H1 (cell line): ENCODE results near the gene ABCC2. TPM values are rescaled to one million over a fixed set of nuclear protein-coding genes. Genes with fewer than 3 reads are reported as not detected.

ENCODE experiments used
- CTCF ChIA-PET: fragments of 300-600 bp; sonication (Branson Sonifier 250); formaldehyde crosslinking; loops from one replicate; lab custom pipeline; 2021; ENCODE audit not compliant: partially characterized antibody; lab: Charles Lee
- POLR2A ChIA-PET: fragments of 300-600 bp; sonication (Branson Sonifier 250); formaldehyde crosslinking; loops from one replicate; lab custom pipeline; 2021; ENCODE audit warnings: inconsistent platforms; ENCODE audit not compliant: partially characterized antibody; lab: Charles Lee
- DNase-seq, 2 experiments: peaks; one replicate each; pipeline versions ENCODE4 v3.0.0 to v3.0.0-alpha.2; 2010 to 2022; ENCODE audit warnings: low spot score in 2 of 2, low read depth in 1 of 2, mixed read lengths in 1 of 2
- FAIRE-seq: peaks from 2 replicates; lab custom pipeline; 2011; peaks lifted over from hg19 to GRCh38; lab: Jason Lieb, UNC
- H2AFZ ChIP-seq: 2 replicates; pipeline ENCODE4 v1.8.1; 2012; ENCODE audit warnings: low read length, inconsistent platforms
- H2AK5ac ChIP-seq: 2 replicates; pipeline ENCODE4 v1.6.1; 2013; ENCODE audit warnings: low read depth, low read length
- H2BK120ac ChIP-seq: replicated peaks from 2 replicates; pipeline ENCODE3; 2013; ENCODE audit warnings: low read depth, low read length, inconsistent platforms
- H2BK12ac ChIP-seq: 2 replicates; pipeline ENCODE4 v1.6.1; 2013; ENCODE audit warnings: low read depth, low read length
- H2BK15ac ChIP-seq: 2 replicates; pipeline ENCODE4 v1.6.1; 2013; ENCODE audit warnings: low read length
- H2BK20ac ChIP-seq: 2 replicates; pipeline ENCODE4 v1.6.1; 2013; ENCODE audit warnings: low read length
- H2BK5ac ChIP-seq: 2 replicates; pipeline ENCODE4 v1.6.1; 2013; ENCODE audit warnings: low read depth, low read length
- H3K14ac ChIP-seq: 2 replicates; pipeline ENCODE4 v1.6.1; 2013; ENCODE audit warnings: inconsistent platforms; ENCODE audit not compliant: insufficient read length
- H3K18ac ChIP-seq: 2 replicates; pipeline ENCODE4 v1.6.1; 2013; ENCODE audit warnings: low read length; ENCODE audit errors: extremely low read depth
- H3K23ac ChIP-seq: 2 replicates; pipeline ENCODE4 v1.6.1; 2013; ENCODE audit warnings: inconsistent platforms; ENCODE audit not compliant: insufficient read length
- H3K23me2 ChIP-seq: 2 replicates; pipeline ENCODE4 v1.6.1; 2013; ENCODE audit warnings: low read depth, low read length
- H3K27ac ChIP-seq: 2 replicates; pipeline ENCODE4 v1.6.1; 2011; ENCODE audit warnings: low read depth, low read length, inconsistent platforms
- H3K27me3 ChIP-seq, 4 experiments: replicated peaks in 1 of 4; 1 replicate in 1 of 4; 2 replicates in 3 of 4; pipeline versions ENCODE4 v1.6.1 to v1.8.1; 2011 to 2013; ENCODE audit warnings: low read length in 3 of 4, mild to moderate bottlenecking in 3 of 4, inconsistent platforms in 2 of 4, mixed read lengths in 2 of 4, moderate library complexity in 1 of 4; ENCODE audit not compliant: control insufficient read depth in 3 of 4, insufficient read depth in 3 of 4; ENCODE audit errors: extremely low read depth in 1 of 4
- H3K36me3 ChIP-seq, 4 experiments: 2 replicates each; pipeline versions ENCODE4 v1.6.1 to v1.8.1; 2011 to 2013; ENCODE audit warnings: mild to moderate bottlenecking in 4 of 4, low read length in 3 of 4, moderate library complexity in 2 of 4, control low read depth in 1 of 4, inconsistent platforms in 1 of 4; ENCODE audit not compliant: insufficient read depth in 4 of 4, control insufficient read depth in 2 of 4
- H3K4ac ChIP-seq: replicated peaks from 2 replicates; pipeline ENCODE3; 2013; ENCODE audit warnings: low read length, low read depth, mixed read lengths, inconsistent platforms; ENCODE audit not compliant: insufficient read length
- H3K4me1 ChIP-seq, 4 experiments: replicated peaks in 1 of 4; 1 replicate in 1 of 4; 2 replicates in 3 of 4; pipeline versions ENCODE4 v1.6.1 to v1.8.1; 2011 to 2013; ENCODE audit warnings: low read length in 3 of 4, inconsistent platforms in 2 of 4, mixed read lengths in 1 of 4; ENCODE audit not compliant: insufficient read depth in 4 of 4, control insufficient read depth in 3 of 4
- H3K4me2 ChIP-seq, 2 experiments: 2 replicates each; pipeline versions ENCODE4 v1.6.1 to v1.8.1; 2011 to 2013; ENCODE audit warnings: low read depth in 2 of 2, low read length in 2 of 2, control low read depth in 1 of 2, inconsistent platforms in 1 of 2, mild to moderate bottlenecking in 1 of 2; ENCODE audit not compliant: insufficient read depth in 1 of 2
- H3K4me3 ChIP-seq, 4 experiments: fragments of 200-600, 300-600 bp in 1 of 4; sonication (generic), shearing (Covaris generic), sonication (Bioruptor Twin) in 1 of 4; 2 replicates each; pipeline versions ENCODE4 v1.5.1 to v1.8.1; 2011 to 2016; ENCODE audit warnings: low read length in 4 of 4, low read depth in 3 of 4, control low read depth in 2 of 4, inconsistent platforms in 2 of 4, mild to moderate bottlenecking in 2 of 4, mixed read lengths in 1 of 4, moderate library complexity in 1 of 4; ENCODE audit not compliant: insufficient read depth in 2 of 4; ENCODE audit errors: extremely low read depth in 1 of 4
- H3K56ac ChIP-seq: replicated peaks from 2 replicates; pipeline ENCODE3; 2013; ENCODE audit warnings: low read depth, mild to moderate bottlenecking, mixed read lengths, low read length, inconsistent platforms; ENCODE audit not compliant: insufficient read length
- H3K79me1 ChIP-seq: 2 replicates; pipeline ENCODE4 v1.6.1; 2013; ENCODE audit warnings: low read depth, low read length, control low read depth
- H3K79me2 ChIP-seq, 2 experiments: 2 replicates each; pipeline versions ENCODE4 v1.6.1 to v1.8.1; 2012 to 2013; ENCODE audit warnings: low read length in 2 of 2, mild to moderate bottlenecking in 2 of 2, inconsistent platforms in 1 of 2; ENCODE audit not compliant: insufficient read depth in 2 of 2, control insufficient read depth in 1 of 2
- H3K9ac ChIP-seq, 4 experiments: replicated peaks in 1 of 4; 1 replicate in 1 of 4; 2 replicates in 3 of 4; pipeline versions ENCODE4 v1.6.1 to v1.8.1; 2011 to 2013; ENCODE audit warnings: low read depth in 3 of 4, low read length in 3 of 4, control low read depth in 2 of 4, mild to moderate bottlenecking in 2 of 4, moderate library complexity in 2 of 4, inconsistent platforms in 1 of 4; ENCODE audit errors: extremely low read depth in 1 of 4
- H3K9me3 ChIP-seq, 2 experiments: 2 replicates each; pipeline versions ENCODE4 v1.6.1 to v1.8.1; 2012 to 2013; ENCODE audit warnings: mild to moderate bottlenecking in 2 of 2, moderate library complexity in 2 of 2, control low read depth in 1 of 2, inconsistent platforms in 1 of 2, low read depth in 1 of 2, low read length in 1 of 2, mixed read lengths in 1 of 2; ENCODE audit not compliant: insufficient read depth in 2 of 2
- H4K20me1 ChIP-seq, 2 experiments: replicated peaks in 1 of 2; 2 replicates each; pipeline versions ENCODE3 to v1.8.1; 2011 to 2013; ENCODE audit warnings: inconsistent platforms in 2 of 2, low read length in 2 of 2, mild to moderate bottlenecking in 1 of 2; ENCODE audit not compliant: insufficient read depth in 2 of 2, control insufficient read depth in 1 of 2
- H4K5ac ChIP-seq: 2 replicates; pipeline ENCODE4 v1.6.1; 2013; ENCODE audit warnings: low read length, low read depth, mixed read lengths, inconsistent platforms; ENCODE audit not compliant: insufficient read length
- H4K8ac ChIP-seq: 2 replicates; pipeline ENCODE4 v1.8.0; 2013; ENCODE audit warnings: mild to moderate bottlenecking, moderate library complexity, low read length, inconsistent platforms; ENCODE audit not compliant: insufficient read depth; ENCODE audit errors: extremely low read depth
- H4K91ac ChIP-seq: replicated peaks from 2 replicates; pipeline ENCODE3; 2013; ENCODE audit warnings: low read length, mixed read lengths, inconsistent platforms; ENCODE audit not compliant: insufficient read length
- CHD2 ChIP-seq: IDR thresholded peaks from 2 replicates; pipeline ENCODE4 v1.6.1; 2012; ENCODE audit warnings: low read length, improper control_type of control experiment
- CREB1 ChIP-seq: IDR thresholded peaks from 2 replicates; pipeline ENCODE4 v1.6.1; 2012; ENCODE audit warnings: inconsistent platforms
- E2F6 ChIP-seq: IDR thresholded peaks from 2 replicates; pipeline ENCODE4 v1.6.1; 2012; ENCODE audit warnings: inconsistent platforms
- EGR1 ChIP-seq: IDR thresholded peaks from 2 replicates; pipeline ENCODE4 v1.6.1; 2011; ENCODE audit warnings: low read depth, low read length, borderline replicate concordance
- GTF2F1 ChIP-seq: IDR thresholded peaks from 2 replicates; pipeline ENCODE4 v1.6.1; 2012; ENCODE audit warnings: low read depth, low read length, improper control_type of control experiment, borderline replicate concordance
- HDAC6 ChIP-seq: IDR thresholded peaks from one replicate; pipeline ENCODE4 v1.7.1; 2012; ENCODE audit warnings: low read depth, mild to moderate bottlenecking, inconsistent platforms, low read length, moderate library complexity
- JUN ChIP-seq: IDR thresholded peaks from 2 replicates; pipeline ENCODE4 v1.6.1; 2011; ENCODE audit warnings: low read depth, mild to moderate bottlenecking, improper control_type of control experiment, low read length
- JUND ChIP-seq: IDR thresholded peaks from 2 replicates; pipeline ENCODE4 v1.6.1; 2011; ENCODE audit warnings: mild to moderate bottlenecking, improper control_type of control experiment, low read length
- POLR2A ChIP-seq, 2 experiments: IDR thresholded peaks; 1 replicate in 1 of 2; 2 replicates in 1 of 2; pipeline ENCODE4 v1.6.1; 2011; ENCODE audit warnings: low read depth in 2 of 2, low read length in 2 of 2, mild to moderate bottlenecking in 2 of 2; ENCODE audit errors: control extremely low read depth in 1 of 2
- RNF2 ChIP-seq: fragments of 200-900, 300-1000 bp; sonication (generic); IDR thresholded peaks from 2 replicates; pipeline ENCODE4 v1.7.1; 2016; ENCODE audit warnings: borderline replicate concordance, low read depth, mild to moderate bottlenecking, antibody characterized with exemption, low read length; ENCODE audit not compliant: poor library complexity, severe bottlenecking; ENCODE audit errors: missing control alignments
- RXRA ChIP-seq: IDR thresholded peaks from 2 replicates; pipeline ENCODE4 v1.6.1; 2011; ENCODE audit warnings: low read depth, mild to moderate bottlenecking, low read length, moderate library complexity; ENCODE audit not compliant: insufficient read depth
- SP1 ChIP-seq: IDR thresholded peaks from 2 replicates; pipeline ENCODE4 v1.6.1; 2011; ENCODE audit warnings: low read depth, low read length
- SP4 ChIP-seq: IDR thresholded peaks from 2 replicates; pipeline ENCODE4 v1.6.1; 2012; ENCODE audit warnings: low read length, inconsistent platforms
- SUZ12 ChIP-seq: fragments of 200-600 bp; sonication (generic); IDR thresholded peaks from 2 replicates; pipeline ENCODE4 v1.6.1; 2012; ENCODE audit warnings: mild to moderate bottlenecking, inconsistent platforms, low read length, moderate library complexity, mixed read lengths
- TAF1 ChIP-seq: IDR thresholded peaks from 2 replicates; pipeline ENCODE4 v1.6.1; 2011; ENCODE audit warnings: mild to moderate bottlenecking, low read depth, low read length
- ZNF274 ChIP-seq: IDR thresholded peaks from 2 replicates; pipeline ENCODE4 v1.7.0; 2012; ENCODE audit warnings: low read length, borderline replicate concordance; ENCODE audit errors: extremely low read depth
- WGBS, 2 experiments: shearing (Covaris generic) in 1 of 2; methylation state at CpG; one replicate each; pipeline versions ENCODE4 v1.1.6 to v1.1.7; 2013 to 2015; ENCODE audit warnings: low lambda C conversion rate in 2 of 2, mixed read lengths in 2 of 2, inconsistent platforms in 1 of 2, low coverage in 1 of 2, missing lambda C conversion rate in 1 of 2; ENCODE audit not compliant: insufficient replicate concordance in 2 of 2, insufficient coverage in 1 of 2, insufficient read length in 1 of 2; ENCODE audit errors: extremely low coverage in 1 of 2, missing lambda C conversion rate in 1 of 2; 5-methylcytosine and 5-hydroxymethylcytosine counted together
- polyA plus RNA-seq, 7 experiments: library from polyadenylated mRNA; depleted of rRNA in 3 of 7; stranded (reverse) in 5 of 7; unstranded in 2 of 7; fragments of >200 nt in 5 of 7; fragments of 200-250 nt in 2 of 7; gene quantifications; 1 replicate in 5 of 7; 2 replicates in 1 of 7; 4 replicates in 1 of 7; pipeline versions ENCODE4 v1.2.1 to v1.2.3, GENCODE V29; 2011 to 2013; ENCODE audit warnings: missing spikeins in 2 of 7, mixed read lengths in 2 of 7
- total RNA-seq: library from RNA; stranded (reverse); fragmentation: NEBNext Ultra II Directional; extraction: Animal tissue kit (Norgen Biotek cat#: 25700); gene quantifications from 2 replicates; pipeline ENCODE4 v1.2.1, GENCODE V29; 2021

ABCC2 gene
- total and polyA plus RNA-seq, 2 of the 8 experiments (the other 6 are each of a cell fraction or from before 2014, with no cell fraction given), result 0.74 to 1.1 TPM

DNA sequence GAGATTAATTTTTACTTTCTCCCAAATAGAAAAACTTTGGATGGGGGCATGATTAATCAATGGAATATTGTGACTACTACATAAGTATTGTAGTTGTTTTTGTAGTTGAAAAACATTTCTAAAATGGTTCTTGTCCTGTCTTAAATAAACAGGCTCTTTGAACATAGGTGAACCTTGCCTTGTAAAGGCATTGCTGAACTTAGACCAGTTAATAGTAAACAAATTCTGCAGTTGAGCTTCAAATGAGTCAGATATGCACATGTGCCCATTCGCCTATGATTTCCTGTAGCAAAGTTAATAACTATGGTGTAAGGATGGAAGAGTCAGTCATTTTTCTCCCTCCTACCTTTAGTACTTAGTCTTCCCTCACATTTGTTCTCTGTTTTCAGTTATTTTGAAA lies 27.8 kb upstream of the ABCC2 start:
- Histone ChIP-seq H3K23me2 (no peaks in the 10 kb centered on the region), H3K9ac (no peak overlapping the region), H3K79me2 (no peaks in the 10 kb centered on the region), H4K20me1 (no peaks in the 10 kb centered on the region), H2BK5ac (no peak overlapping the region), H2BK20ac (no peak overlapping the region), H4K91ac (no peak overlapping the region), H2BK12ac (no peak overlapping the region), H3K79me1 (no peaks in the 10 kb centered on the region), H3K14ac (no peak overlapping the region), H3K18ac (no peak overlapping the region), H3K9me3 (no peaks in the 10 kb centered on the region), H3K4ac (no peak overlapping the region), H3K4me1 (no peaks in the 10 kb centered on the region), H3K56ac (no peak overlapping the region), H2BK15ac (no peak overlapping the region), H3K27ac (no peak overlapping the region), H2AK5ac (no peak overlapping the region), H2AFZ (no peak overlapping the region), H3K23ac (no peak overlapping the region), H2BK120ac (no peak overlapping the region), H3K4me2 (no peak overlapping the region), H4K8ac (no peak overlapping the region), H4K5ac (no peak overlapping the region), H3K27me3 (no peaks in the 10 kb centered on the region), H3K36me3 (peaks cover 2 to 61% (median 15%) of the 10 kb centered on the region in 4 experiments; a peak in 5 of 8 replicates), H3K4me3 (no peak overlapping the region)
- DNase-seq (no peak), FAIRE-seq (no peak)
- ChIA-PET CTCF (no interaction called here), POLR2A (interaction anchor here (0.7 to 1.4 kb wide), 2 partner anchors 14 to 128 kb away, joined by 3 to 4 read pairs; no protein-coding TSS in a partner anchor)
- 79% methylated on average over 1 of the region's 1 CpG; no CpG with 5 or more reads in 1 of the 2 experiments for WGBS, 2 experiments
- no peak for TF ChIP-seq HDAC6
- TF ChIP-seq ZNF274, result no peak
- no peak for TF ChIP-seq RXRA
- no peak for TF ChIP-seq RNF2
- TF ChIP-seq SUZ12, result no peak
- TF ChIP-seq CREB1, result no peak
- no peak for TF ChIP-seq SP4
- no peak for TF ChIP-seq EGR1
- no peak for TF ChIP-seq TAF1
- TF ChIP-seq E2F6, result no peak
- TF ChIP-seq CHD2, result no peak
- no peak for TF ChIP-seq SP1
- TF ChIP-seq JUND, result no peak
- no peak for TF ChIP-seq JUN
- TF ChIP-seq POLR2A (IDR thresholded peaks at IDR 0.05; ENCODE audit: control extremely low read depth in 1 of 2, low read depth in 2 of 2, low read length in 2 of 2), result no peak
- no peak for TF ChIP-seq GTF2F1
